HEK293 (cell line): ENCODE results near the gene LRRC51.

Experiments used
- CTCF ChIA-PET: fragments of 350-600 bp; formaldehyde crosslinking; extraction: SDS; loops from one replicate; lab custom pipeline; 2021; ENCODE audit warnings: antibody characterized with exemption; lab: Yijun Ruan, JAX
- POLR2A ChIA-PET: fragments of 300-600 bp; formaldehyde crosslinking; extraction: SDS; loops from one replicate; lab custom pipeline; 2020; ENCODE audit warnings: antibody characterized with exemption, inconsistent platforms; lab: Yijun Ruan, JAX
- H3K27ac ChIP-seq: fragments of 200-500 bp; sonication (Bioruptor generic); 2 replicates; pipeline ENCODE4 v1.5.1; 2014; ENCODE audit warnings: low read depth, low read length, control low read depth, inconsistent platforms; ENCODE audit errors: extremely low read depth
- H3K36me3 ChIP-seq, 2 experiments: fragments of 200-500 bp in 1 of 2; sonication (Bioruptor generic) in 1 of 2; 1 replicate in 1 of 2; 2 replicates in 1 of 2; pipeline ENCODE4 v1.5.1; 2014 to 2017; ENCODE audit warnings: inconsistent platforms in 2 of 2, low read length in 2 of 2; ENCODE audit not compliant: control insufficient read depth in 2 of 2, insufficient read depth in 1 of 2
- H3K4me1 ChIP-seq: fragments of 200-500 bp; sonication (Bioruptor generic); 2 replicates; pipeline ENCODE4 v1.5.1; 2014; ENCODE audit warnings: mild to moderate bottlenecking, low read length, inconsistent platforms; ENCODE audit not compliant: control insufficient read depth, insufficient read depth
- H3K4me3 ChIP-seq: 2 replicates; pipeline ENCODE4 v1.5.1; 2011; ENCODE audit warnings: low read depth, mild to moderate bottlenecking, control low read depth, low read length, moderate library complexity
- H3K9me3 ChIP-seq: fragments of 200-500 bp; sonication (Bioruptor generic); 2 replicates; pipeline ENCODE4 v1.5.1; 2014; ENCODE audit warnings: low read depth, low read length, inconsistent platforms; ENCODE audit not compliant: control insufficient read depth, insufficient read depth
- PRDM2 ChIP-seq: fragments of 450-650 bp; formaldehyde crosslinking; IDR thresholded peaks from 2 replicates; pipeline ENCODE4 v1.5.1; 2016; ENCODE audit warnings: missing biosample characterization, missing genetic modification characterization, borderline replicate concordance
- SCRT1 ChIP-seq: fragments of 450-650 bp; formaldehyde crosslinking; IDR thresholded peaks from 2 replicates; pipeline ENCODE4 v1.5.1; 2016; ENCODE audit warnings: missing biosample characterization, missing genetic modification characterization, borderline replicate concordance
- SCRT2 ChIP-seq: fragments of 450-650 bp; formaldehyde crosslinking; IDR thresholded peaks from 2 replicates; pipeline ENCODE4 v1.5.1; 2016; ENCODE audit warnings: missing biosample characterization, missing genetic modification characterization
- ZNF324 ChIP-seq: fragments of 450-650 bp; formaldehyde crosslinking; IDR thresholded peaks from 2 replicates; pipeline ENCODE4 v1.5.1; 2016; ENCODE audit warnings: missing biosample characterization, missing genetic modification characterization
- ZNF544 ChIP-seq: fragments of 450-650 bp; formaldehyde crosslinking; IDR thresholded peaks from 2 replicates; pipeline ENCODE4 v1.5.0; 2017; ENCODE audit warnings: missing biosample characterization, missing genetic modification characterization
- ZNF585B ChIP-seq: fragments of 450-650 bp; formaldehyde crosslinking; IDR thresholded peaks from 2 replicates; pipeline ENCODE4 v1.5.1; 2016; ENCODE audit warnings: missing biosample characterization, missing genetic modification characterization
- ZNF654 ChIP-seq: fragments of 450-650 bp; formaldehyde crosslinking; IDR thresholded peaks from 2 replicates; pipeline ENCODE4 v1.5.1; 2016; ENCODE audit warnings: low read depth, missing biosample characterization, missing genetic modification characterization
- TF ChIP-seq, protein P1 (sequence below): fragments of 450-650 bp; formaldehyde crosslinking; IDR thresholded peaks from 2 replicates; pipeline ENCODE4 v1.5.1; 2016; ENCODE audit warnings: missing biosample characterization, missing genetic modification characterization
- TF ChIP-seq, protein P2 (sequence below): fragments of 450-650 bp; formaldehyde crosslinking; IDR thresholded peaks from 2 replicates; pipeline ENCODE4 v1.5.1; 2017; ENCODE audit warnings: missing biosample characterization, missing genetic modification characterization

The LRRC51 gene

GRCh38 chr11:72144807-72145565 lies 64.3 kb downstream of the LRRC51 start:
- ChIA-PET POLR2A (interaction anchor here (1.2 to 1.3 kb wide), 2 partner anchors 33 to 120 kb away, joined by 3 to 10 read pairs; partner anchors contain the start of gene ANAPC15), CTCF (interaction anchor here (0.6 to 2.9 kb wide), 27 partner anchors 8 to 1738 kb away, joined by 3 to 35 read pairs (median 5); no protein-coding TSS in a partner anchor)
- Histone ChIP-seq H3K4me3 (no peak overlapping the region), H3K4me1 (no peaks in the 10 kb centered on the region), H3K36me3 (no peaks in the 10 kb centered on the region), H3K9me3 (no peaks in the 10 kb centered on the region), H3K27ac (no peak overlapping the region)
- TF ChIP-seq, protein P1, sequence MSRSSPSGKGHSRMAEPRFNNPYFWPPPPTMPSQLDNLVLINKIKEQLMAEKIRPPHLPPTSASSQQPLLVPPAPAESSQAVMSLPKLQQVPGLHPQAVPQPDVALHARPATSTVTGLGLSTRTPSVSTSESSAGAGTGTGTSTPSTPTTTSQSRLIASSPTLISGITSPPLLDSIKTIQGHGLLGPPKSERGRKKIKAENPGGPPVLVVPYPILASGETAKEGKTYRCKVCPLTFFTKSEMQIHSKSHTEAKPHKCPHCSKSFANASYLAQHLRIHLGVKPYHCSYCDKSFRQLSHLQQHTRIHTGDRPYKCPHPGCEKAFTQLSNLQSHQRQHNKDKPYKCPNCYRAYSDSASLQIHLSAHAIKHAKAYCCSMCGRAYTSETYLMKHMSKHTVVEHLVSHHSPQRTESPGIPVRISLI (tag by site-specific recombination), result no peak
- TF ChIP-seq SCRT1 (tag by site-specific recombination) (0 out of 2 replicates have a peak, but pooled peaks have one; percentile 30), ZNF544 (no peak), PRDM2 (tag by site-specific recombination) (no peak), ZNF585B (tag by site-specific recombination) (no peak), ZNF654 (tag by site-specific recombination) (no peak), SCRT2 (tag by site-specific recombination) (peak; percentile 83), ZNF324 (tag by site-specific recombination) (no peak)
- TF ChIP-seq, protein P2, sequence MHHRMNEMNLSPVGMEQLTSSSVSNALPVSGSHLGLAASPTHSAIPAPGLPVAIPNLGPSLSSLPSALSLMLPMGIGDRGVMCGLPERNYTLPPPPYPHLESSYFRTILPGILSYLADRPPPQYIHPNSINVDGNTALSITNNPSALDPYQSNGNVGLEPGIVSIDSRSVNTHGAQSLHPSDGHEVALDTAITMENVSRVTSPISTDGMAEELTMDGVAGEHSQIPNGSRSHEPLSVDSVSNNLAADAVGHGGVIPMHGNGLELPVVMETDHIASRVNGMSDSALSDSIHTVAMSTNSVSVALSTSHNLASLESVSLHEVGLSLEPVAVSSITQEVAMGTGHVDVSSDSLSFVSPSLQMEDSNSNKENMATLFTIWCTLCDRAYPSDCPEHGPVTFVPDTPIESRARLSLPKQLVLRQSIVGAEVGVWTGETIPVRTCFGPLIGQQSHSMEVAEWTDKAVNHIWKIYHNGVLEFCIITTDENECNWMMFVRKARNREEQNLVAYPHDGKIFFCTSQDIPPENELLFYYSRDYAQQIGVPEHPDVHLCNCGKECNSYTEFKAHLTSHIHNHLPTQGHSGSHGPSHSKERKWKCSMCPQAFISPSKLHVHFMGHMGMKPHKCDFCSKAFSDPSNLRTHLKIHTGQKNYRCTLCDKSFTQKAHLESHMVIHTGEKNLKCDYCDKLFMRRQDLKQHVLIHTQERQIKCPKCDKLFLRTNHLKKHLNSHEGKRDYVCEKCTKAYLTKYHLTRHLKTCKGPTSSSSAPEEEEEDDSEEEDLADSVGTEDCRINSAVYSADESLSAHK (tag by site-specific recombination), result no peak
